Measurements from ENCODE around the gene CCDC138.
A peak's percentile ranks its signal among the peaks of the same experiment; 100 is the strongest.

- TF ChIP-seq POLR2A (IDR thresholded peaks at IDR 0.05; ENCODE audit: low read depth, low read length) (peak; percentile 52; the same call in 1 of the 2 replicates), TAF1 (IDR thresholded peaks at IDR 0.05; ENCODE audit: low read depth, low read length) (no peak), POLR2AphosphoS5 (IDR thresholded peaks at IDR 0.05; ENCODE audit: low read depth, low read length) (peak; percentile 74), POU2F2 (IDR thresholded peaks at IDR 0.05; ENCODE audit: low read depth, low read length) (no peak), SPI1 (IDR thresholded peaks at IDR 0.05; ENCODE audit: low read depth, low read length) (no peak), PAX5 (IDR thresholded peaks at IDR 0.05; ENCODE audit: insufficient read depth, low read length, severe bottlenecking) (no peak)
Measured at GRCh38 chr2:108786354-108787215, at the start of gene CCDC138.

All from GM12891 (cell line).